K562 (cell line): ENCODE data around the gene KCNJ5. TPM values are rescaled to one million over a fixed set of nuclear protein-coding genes. Genes with fewer than 3 reads are reported as not detected.

ENCODE experiments used
- BMI1 ChIP-seq: fragments of 150-350 bp; IDR thresholded peaks from 2 replicates; pipeline ENCODE4 v1.6.1; 2014; ENCODE audit warnings: low read length
- USF2 ChIP-seq: sonication (generic); formaldehyde crosslinking; IDR thresholded peaks from 2 replicates; pipeline ENCODE4 v1.5.0; 2020; ENCODE audit warnings: missing genetic modification reagents
- ZBED1 ChIP-seq: IDR thresholded peaks from 2 replicates; pipeline ENCODE4 v1.6.1; 2014
- ZNF408 ChIP-seq: fragments of 250-450 bp; sonication (Bioruptor Pico); IDR thresholded peaks from 2 replicates; pipeline ENCODE4 v1.4.0; 2020; ENCODE audit warnings: low read depth, mild to moderate bottlenecking, moderate library complexity
- polyA plus RNA-seq, 8 experiments: library from polyadenylated mRNA; depleted of rRNA in 4 of 8; stranded (reverse) in 5 of 8; unstranded in 3 of 8; fragments of >200 nt; fragmentation: Nextera tagmentation in 2 of 8; fragmentation: Illumina TruSeq in 1 of 8; extraction: Ambion mirVana in 2 of 8; extraction: Trizol in 1 of 8; gene quantifications; 2 replicates each; pipeline versions ENCODE4 v1.2.1 to v1.2.3, GENCODE V29; 2011 to 2014; ENCODE audit warnings: inconsistent platforms in 1 of 8, missing spikeins in 1 of 8
- total RNA-seq, 7 experiments: library from RNA; depleted of rRNA in 6 of 7; stranded (reverse); fragments of >200 nt in 6 of 7; fragmentation: Illumina TruSeq in 2 of 7; extraction: Trizol in 2 of 7; gene quantifications; 2 replicates each; pipeline versions ENCODE4 v1.2.1 to v1.2.3, GENCODE V29; 2011 to 2021; ENCODE audit warnings: low replicate concordance in 1 of 7
- TF ChIP-seq, protein P1 (sequence below), 3 experiments: IDR thresholded peaks in 2 of 3; conservative IDR thresholded peaks in 1 of 3; 2 replicates each; pipeline ENCODE4 v1.5.1; 2011 to 2012; ENCODE audit warnings: low read length in 3 of 3, mild to moderate bottlenecking in 3 of 3, control low read depth in 2 of 3, improper control_type of control experiment in 1 of 3, inconsistent platforms in 1 of 3, low read depth in 1 of 3, mixed read lengths in 1 of 3, moderate library complexity in 1 of 3; ENCODE audit not compliant: insufficient read depth in 2 of 3
- TF ChIP-seq, protein P2 (sequence below): IDR thresholded peaks from 2 replicates; pipeline ENCODE4 v1.6.1; 2011; ENCODE audit warnings: borderline replicate concordance, low read depth, mild to moderate bottlenecking, moderate library complexity, low read length; ENCODE audit not compliant: insufficient read depth, poor library complexity, severe bottlenecking
- TF ChIP-seq, protein P3 (sequence below): fragments of 250-450 bp; sonication (Bioruptor Pico); IDR thresholded peaks from 2 replicates; pipeline ENCODE4 v1.5.0; 2021
- TF ChIP-seq, protein P4 (sequence below): fragments of 250-450 bp; sonication (Bioruptor Pico); IDR thresholded peaks from 2 replicates; pipeline ENCODE4 v1.5.0; 2021; ENCODE audit warnings: mild to moderate bottlenecking, moderate library complexity

Gene KCNJ5
- total and polyA plus RNA-seq, 9 of the 15 experiments (the other 6 are each of a cell fraction or from before 2014, with no cell fraction given): 0.04 TPM; not detected in 8

GRCh38 chr11:128848815-128849455, 42.2 kb upstream of the KCNJ5 start (continued):
- TF ChIP-seq, protein P1, sequence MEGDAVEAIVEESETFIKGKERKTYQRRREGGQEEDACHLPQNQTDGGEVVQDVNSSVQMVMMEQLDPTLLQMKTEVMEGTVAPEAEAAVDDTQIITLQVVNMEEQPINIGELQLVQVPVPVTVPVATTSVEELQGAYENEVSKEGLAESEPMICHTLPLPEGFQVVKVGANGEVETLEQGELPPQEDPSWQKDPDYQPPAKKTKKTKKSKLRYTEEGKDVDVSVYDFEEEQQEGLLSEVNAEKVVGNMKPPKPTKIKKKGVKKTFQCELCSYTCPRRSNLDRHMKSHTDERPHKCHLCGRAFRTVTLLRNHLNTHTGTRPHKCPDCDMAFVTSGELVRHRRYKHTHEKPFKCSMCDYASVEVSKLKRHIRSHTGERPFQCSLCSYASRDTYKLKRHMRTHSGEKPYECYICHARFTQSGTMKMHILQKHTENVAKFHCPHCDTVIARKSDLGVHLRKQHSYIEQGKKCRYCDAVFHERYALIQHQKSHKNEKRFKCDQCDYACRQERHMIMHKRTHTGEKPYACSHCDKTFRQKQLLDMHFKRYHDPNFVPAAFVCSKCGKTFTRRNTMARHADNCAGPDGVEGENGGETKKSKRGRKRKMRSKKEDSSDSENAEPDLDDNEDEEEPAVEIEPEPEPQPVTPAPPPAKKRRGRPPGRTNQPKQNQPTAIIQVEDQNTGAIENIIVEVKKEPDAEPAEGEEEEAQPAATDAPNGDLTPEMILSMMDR (IDR thresholded peaks at IDR 0.05 in 2 of 3, conservative IDR thresholded peaks at IDR 0.05 in 1 of 3; ENCODE audit: insufficient read depth in 2 of 3, low read depth in 1 of 3, low read length in 3 of 3): peak; percentile 63 to 75 (median 70)
- TF ChIP-seq ZBED1 (no peak), USF2 (CRISPR knock-in tag) (no peak), ZNF408 (CRISPR knock-in tag) (no peak), BMI1 (no peak)
- TF ChIP-seq, protein P2, sequence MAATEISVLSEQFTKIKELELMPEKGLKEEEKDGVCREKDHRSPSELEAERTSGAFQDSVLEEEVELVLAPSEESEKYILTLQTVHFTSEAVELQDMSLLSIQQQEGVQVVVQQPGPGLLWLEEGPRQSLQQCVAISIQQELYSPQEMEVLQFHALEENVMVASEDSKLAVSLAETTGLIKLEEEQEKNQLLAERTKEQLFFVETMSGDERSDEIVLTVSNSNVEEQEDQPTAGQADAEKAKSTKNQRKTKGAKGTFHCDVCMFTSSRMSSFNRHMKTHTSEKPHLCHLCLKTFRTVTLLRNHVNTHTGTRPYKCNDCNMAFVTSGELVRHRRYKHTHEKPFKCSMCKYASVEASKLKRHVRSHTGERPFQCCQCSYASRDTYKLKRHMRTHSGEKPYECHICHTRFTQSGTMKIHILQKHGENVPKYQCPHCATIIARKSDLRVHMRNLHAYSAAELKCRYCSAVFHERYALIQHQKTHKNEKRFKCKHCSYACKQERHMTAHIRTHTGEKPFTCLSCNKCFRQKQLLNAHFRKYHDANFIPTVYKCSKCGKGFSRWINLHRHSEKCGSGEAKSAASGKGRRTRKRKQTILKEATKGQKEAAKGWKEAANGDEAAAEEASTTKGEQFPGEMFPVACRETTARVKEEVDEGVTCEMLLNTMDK: peak; percentile 28
- TF ChIP-seq, protein P3, sequence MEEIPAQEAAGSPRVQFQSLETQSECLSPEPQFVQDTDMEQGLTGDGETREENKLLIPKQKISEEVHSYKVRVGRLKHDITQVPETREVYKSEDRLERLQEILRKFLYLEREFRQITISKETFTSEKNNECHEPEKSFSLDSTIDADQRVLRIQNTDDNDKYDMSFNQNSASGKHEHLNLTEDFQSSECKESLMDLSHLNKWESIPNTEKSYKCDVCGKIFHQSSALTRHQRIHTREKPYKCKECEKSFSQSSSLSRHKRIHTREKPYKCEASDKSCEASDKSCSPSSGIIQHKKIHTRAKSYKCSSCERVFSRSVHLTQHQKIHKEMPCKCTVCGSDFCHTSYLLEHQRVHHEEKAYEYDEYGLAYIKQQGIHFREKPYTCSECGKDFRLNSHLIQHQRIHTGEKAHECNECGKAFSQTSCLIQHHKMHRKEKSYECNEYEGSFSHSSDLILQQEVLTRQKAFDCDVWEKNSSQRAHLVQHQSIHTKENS (CRISPR knock-in tag): no peak
- TF ChIP-seq, protein P4, sequence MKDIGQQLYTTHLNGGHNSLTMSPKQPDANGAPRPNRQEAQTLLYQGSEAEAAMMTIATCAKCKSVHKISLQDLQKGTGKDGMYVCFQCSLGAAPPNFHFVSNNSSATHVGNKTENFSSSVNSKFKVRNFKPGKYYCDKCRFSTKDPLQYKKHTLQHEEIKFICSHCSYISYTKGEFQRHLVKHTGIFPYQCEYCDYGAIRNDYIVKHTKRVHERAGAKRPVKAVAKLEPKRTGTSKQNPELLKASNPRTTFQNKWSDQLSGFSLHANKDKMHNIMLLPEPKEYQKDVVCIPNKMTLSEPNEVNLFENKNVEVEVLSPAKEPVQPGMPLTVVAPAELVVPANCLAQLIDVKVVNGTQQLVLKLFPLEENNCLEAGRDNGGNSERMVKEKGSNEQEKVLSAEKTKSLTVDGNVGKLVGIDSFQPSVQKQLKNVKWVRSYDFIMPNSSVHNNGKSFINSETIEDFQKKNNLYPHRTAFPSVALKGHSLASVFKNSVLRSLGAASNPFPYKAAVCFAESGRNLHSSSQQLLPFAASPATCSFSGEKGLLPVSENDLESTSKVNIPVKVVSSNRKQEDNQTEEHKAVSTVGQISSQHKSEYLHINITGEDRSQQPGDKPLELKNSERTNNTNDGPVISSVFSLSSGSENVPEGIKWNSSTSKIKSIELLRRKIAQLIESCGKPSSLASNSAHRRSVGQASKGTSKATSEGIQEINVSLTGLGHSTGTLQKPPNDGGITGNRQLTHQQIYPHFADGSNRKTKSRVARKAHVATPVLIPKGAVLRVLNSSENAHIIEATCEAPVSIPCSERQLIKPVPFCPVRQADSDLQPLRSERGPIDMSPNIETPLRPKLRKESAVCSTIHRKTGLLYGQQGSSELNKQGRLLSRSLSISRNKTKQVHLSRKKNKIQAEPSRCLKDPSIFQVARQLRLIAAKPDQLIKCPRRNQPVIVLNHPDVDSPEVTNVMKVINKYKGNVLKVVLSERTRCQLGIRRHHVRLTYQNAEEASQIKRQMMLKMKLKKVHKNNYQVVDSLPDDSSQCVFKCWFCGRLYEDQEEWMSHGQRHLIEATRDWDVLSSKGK (CRISPR knock-in tag): no peak
